NCI-H460 (cell line): ENCODE data around the gene KIAA1217. TPM values are rescaled to one million over a fixed set of nuclear protein-coding genes. Genes with fewer than 3 reads are reported as not detected.
"Not testable (repeated sequence)": the region's sequence is repeated elsewhere in the genome, so short reads cannot be mapped to it uniquely, and the experiment has no call there.

Experiments used
- DNase-seq: peaks from one replicate; pipeline ENCODE4 v3.0.0-alpha.2; 2016; ENCODE audit warnings: low read depth; ENCODE audit errors: extremely low read depth
- total RNA-seq: library from RNA; depleted of rRNA; stranded (reverse); fragments of >200 nt; shearing (Covaris generic); gene quantifications from 2 replicates; pipeline ENCODE4 v1.2.3, GENCODE V29; 2014

The KIAA1217 gene
- total RNA-seq, 1 experiment from 2014 or later = 3.5 TPM

GRCh38 chr10:24324651-24325050 lies 115.7 kb downstream of the KIAA1217 start:
- DNase-seq = no peak

- no peak for DNase-seq
Observed at GRCh38 chr10:24331457-24331856, 122.5 kb downstream of the KIAA1217 start.

GRCh38 chr10:24333736-24334135 lies 124.8 kb downstream of the KIAA1217 start:
- DNase-seq = no peak

- no peak for DNase-seq
Observed at GRCh38 chr10:24334279-24334939, 125.5 kb downstream of the KIAA1217 start.

GRCh38 chr10:24337723-24338122 lies 128.8 kb downstream of the KIAA1217 start:
- not testable (repeated sequence) for DNase-seq

GRCh38 chr10:24339387-24339786 lies 130.4 kb downstream of the KIAA1217 start:
- no peak for DNase-seq

- DNase-seq = no peak
Observed at GRCh38 chr10:24340446-24340845, 131.5 kb downstream of the KIAA1217 start.

- DNase-seq = no peak
Observed at GRCh38 chr10:24340883-24341282, 131.9 kb downstream of the KIAA1217 start.

GRCh38 chr10:24341371-24341770 lies 132.4 kb downstream of the KIAA1217 start:
- DNase-seq = no peak

- DNase-seq = no peak
Observed at GRCh38 chr10:24341897-24342296, 133.0 kb downstream of the KIAA1217 start.

- no peak for DNase-seq
Observed at GRCh38 chr10:24343686-24344085, 134.7 kb downstream of the KIAA1217 start.

GRCh38 chr10:24344279-24344678 lies 135.3 kb downstream of the KIAA1217 start:
- no peak for DNase-seq

- DNase-seq = no peak
Observed at GRCh38 chr10:24344695-24345463, 135.9 kb downstream of the KIAA1217 start.

GRCh38 chr10:24346877-24347519 lies 138.1 kb downstream of the KIAA1217 start:
- no peak for DNase-seq

GRCh38 chr10:24349379-24350001 lies 140.6 kb downstream of the KIAA1217 start:
- DNase-seq = no peak

GRCh38 chr10:24350070-24350921 lies 141.4 kb downstream of the KIAA1217 start:
- no peak for DNase-seq

GRCh38 chr10:24350922-24351225 lies 141.9 kb downstream of the KIAA1217 start:
- DNase-seq = not testable (repeated sequence)

GRCh38 chr10:24351961-24352360 lies 143.0 kb downstream of the KIAA1217 start:
- DNase-seq = no peak

- DNase-seq = no peak
Observed at GRCh38 chr10:24352399-24352798, 143.5 kb downstream of the KIAA1217 start.

GRCh38 chr10:24353319-24353718 lies 144.4 kb downstream of the KIAA1217 start:
- no peak for DNase-seq
